HG02642 (cell line): ENCODE measurements around the gene SNX21.

Experiments used
- ATAC-seq: cut with Tn5 transposase; IDR thresholded peaks from one replicate; pipeline ENCODE4 v1.9.1; 2021; ENCODE audit warnings: mild to moderate bottlenecking; ENCODE audit not compliant: unreplicated experiment, poor library complexity

SNX21 gene

GRCh38 chr20:45874576-45874975 lies 41.0 kb downstream of the SNX21 start:
- no peak for ATAC-seq

DNA sequence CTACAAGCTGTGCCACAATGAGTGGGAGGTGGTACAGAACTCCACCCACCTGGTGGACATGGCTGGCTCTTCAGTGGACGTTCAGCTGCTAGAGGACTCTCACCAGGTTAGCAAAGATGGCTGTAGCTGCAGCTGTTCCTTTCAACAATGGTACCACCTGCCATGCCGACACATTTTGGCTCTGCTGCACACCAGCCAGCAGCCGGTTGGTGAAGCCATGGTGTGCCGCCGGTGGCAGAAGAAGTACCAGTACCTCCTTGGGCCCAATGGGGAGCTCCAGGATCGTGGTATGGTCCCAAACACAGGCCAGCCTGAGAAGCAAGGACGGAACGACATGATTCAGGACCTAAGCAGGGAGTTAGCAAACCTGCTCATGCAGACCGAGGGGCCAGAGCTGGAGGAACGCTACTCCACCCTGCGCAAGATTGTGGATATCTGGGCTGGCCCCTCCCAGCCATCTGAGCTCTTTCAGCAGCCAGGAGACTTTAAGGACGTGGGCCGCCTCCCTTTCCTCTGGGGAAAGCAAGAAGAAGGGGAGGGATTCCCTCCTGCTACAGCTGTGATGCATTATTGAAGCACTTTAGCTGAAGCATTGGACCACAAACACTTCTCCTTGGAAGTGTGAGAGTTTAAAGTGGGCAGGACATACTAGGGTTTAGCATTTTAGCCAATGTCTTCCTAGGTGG lies 44.6 kb downstream of the SNX21 start:
- no peak for ATAC-seq

DNA sequence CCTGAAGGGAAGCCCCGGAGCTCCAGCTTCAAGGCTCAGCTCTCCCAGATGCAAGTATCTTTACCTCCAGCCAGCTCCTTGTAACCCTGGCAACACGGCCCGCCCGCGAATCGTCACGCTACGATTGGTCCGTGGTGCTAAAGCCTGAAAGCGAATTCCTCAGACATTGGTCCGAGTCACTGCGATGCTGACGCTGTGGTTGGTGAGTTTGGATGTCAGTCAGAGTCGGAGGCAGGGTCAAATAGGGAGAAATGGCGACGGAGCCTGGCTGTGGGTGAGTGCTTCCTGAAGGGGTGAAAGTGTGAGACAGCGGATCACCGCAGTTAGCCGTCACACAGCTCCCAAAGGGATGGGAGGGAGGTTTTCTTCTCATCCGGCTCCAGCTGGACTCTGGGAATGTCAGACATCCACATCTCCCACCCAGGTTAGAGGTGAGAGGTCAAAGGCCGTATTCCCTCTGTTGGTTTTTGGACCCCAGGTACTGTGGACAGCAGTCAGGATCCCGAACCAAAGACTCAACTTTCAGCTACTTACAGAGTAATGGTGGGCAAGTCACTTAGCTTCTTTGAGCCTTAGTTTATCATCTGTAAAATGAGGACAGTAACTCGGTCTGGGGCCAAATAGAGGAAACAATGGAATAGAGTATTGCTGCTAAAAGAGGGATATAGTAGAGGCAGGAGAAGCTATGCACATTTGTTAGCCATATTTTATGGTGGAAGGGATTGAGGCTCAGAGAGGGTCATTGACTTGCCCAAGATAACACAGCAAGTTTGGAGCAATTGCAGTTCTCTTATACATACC lies 47.6 kb downstream of the SNX21 start, which contains the start of gene ZSWIM1:
ZSWIM1 (plus strand) TSS at position 240 of the 801 bp plus-strand sequence. CDS start 1,366 bp downstream, outside the sequence.
- ATAC-seq, result peak; percentile 98

DNA sequence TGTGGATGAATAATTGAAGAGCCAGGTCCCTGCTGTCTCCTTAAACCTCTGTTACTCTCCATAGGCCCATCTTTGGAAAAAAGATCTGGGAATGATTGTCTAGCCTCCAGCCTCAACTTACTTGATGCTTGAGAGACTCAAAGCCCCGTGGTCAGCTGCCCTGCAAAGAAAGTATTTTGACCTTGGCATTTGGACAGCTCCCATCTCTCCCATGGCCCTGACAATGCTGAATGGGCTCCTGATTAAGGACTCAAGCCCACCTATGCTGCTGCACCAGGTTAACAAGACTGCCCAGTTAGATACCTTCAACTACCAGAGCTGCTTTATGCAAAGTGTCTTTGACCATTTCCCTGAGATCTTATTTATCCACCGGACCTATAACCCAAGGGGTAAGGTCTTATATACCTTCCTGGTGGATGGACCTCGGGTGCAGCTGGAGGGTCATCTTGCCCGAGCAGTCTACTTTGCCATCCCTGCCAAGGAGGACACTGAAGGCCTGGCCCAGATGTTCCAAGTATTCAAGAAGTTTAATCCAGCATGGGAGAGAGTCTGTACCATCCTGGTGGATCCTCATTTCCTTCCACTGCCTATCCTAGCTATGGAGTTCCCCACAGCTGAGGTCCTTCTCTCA lies 49.0 kb downstream of the SNX21 start:
- ATAC-seq, result no peak

GRCh38 chr20:45883100-45883469 lies 49.5 kb downstream of the SNX21 start:
- ATAC-seq, result no peak

- ATAC-seq, result no peak
These were observed 53.2 kb downstream of the SNX21 start for GRCh38 chr20:45886590-45887345.

GRCh38 chr20:45887346-45887715 lies 53.7 kb downstream of the SNX21 start, which contains the start of gene SPATA25:
Gene SPATA25 (minus strand): TSS chr20:45887622. CDS start chr20:45887590, 32 bp downstream.
- ATAC-seq, result no peak

- ATAC-seq, result no peak
These were observed 55.1 kb downstream of the SNX21 start for GRCh38 chr20:45888681-45889080.

GRCh38 chr20:45890077-45890984 lies 56.7 kb downstream of the SNX21 start:
- ATAC-seq, result peak; percentile 27

GRCh38 chr20:45890985-45891983 lies 57.7 kb downstream of the SNX21 start, which contains the start of the genes CTSA and NEURL2:
Gene CTSA (plus strand): TSS chr20:45891335. CDS start chr20:45891569, 234 bp downstream.
Gene NEURL2 (minus strand): TSS chr20:45891208. CDS start chr20:45890991, 217 bp downstream.
- peak; percentile 81 for ATAC-seq

- ATAC-seq, result no peak
These were observed 58.6 kb downstream of the SNX21 start for GRCh38 chr20:45892049-45892825.
